ENCODE data around the gene RALGPS2. TPM values are rescaled to one million over a fixed set of nuclear protein-coding genes. Genes with fewer than 3 reads are reported as not detected.
"Not testable (repeated sequence)": the region's sequence is repeated elsewhere in the genome, so short reads cannot be mapped to it uniquely, and the experiment has no call there.

RALGPS2 gene
- total and polyA plus RNA-seq, 10 donors = 25.6 to 118 (median 77.2) TPM

GRCh38 chr1:178847396-178847849, 122.4 kb downstream of the RALGPS2 start:
- Histone ChIP-seq H3K4me3 (no peak overlapping the region), H3K36me3 (peaks cover 0 to 46% (median 6%) of the 10 kb centered on the region in 6 donors), H3K27ac (no peak overlapping the region), H3K9me3 (no peaks in the 10 kb centered on the region), H3K4me1 (no peaks in the 10 kb centered on the region), H3K27me3 (replicated peaks in 1 of 7) (no peaks in the 10 kb centered on the region)
- DNase-seq = no peak
- intact Hi-C loops (cut with DNase I; ENCODE audit: low total_unique reads) = no loop called here
- TF ChIP-seq CTCF (IDR thresholded peaks at IDR 0.05 in 8 of 11, conservative IDR thresholded peaks at IDR 0.05 in 3 of 11) (no peak), POLR2A (IDR thresholded peaks at IDR 0.05) (no peak)
- 80 to 90% (median 87%) methylated on average over 2 of the region's 2 CpGs for WGBS, 5 donors

GRCh38 chr1:178847919-178848318, 122.9 kb downstream of the RALGPS2 start:
- intact Hi-C loops (cut with DNase I; ENCODE audit: low total_unique reads); DNase-seq; H3K27ac ChIP-seq; H3K4me3 ChIP-seq; H3K4me1 ChIP-seq; H3K27me3 ChIP-seq (replicated peaks in 1 of 7); H3K9me3 ChIP-seq: not testable (repeated sequence)
- peaks cover 0 to 51% (median 8%) of the 10 kb centered on the region in 6 donors for H3K36me3 ChIP-seq
- 88 to 100% (median 95%) methylated on average over 1 of the region's 1 CpG for WGBS, 5 donors

GRCh38 chr1:178849918-178850317, 124.9 kb downstream of the RALGPS2 start:
- H3K36me3 ChIP-seq = peaks cover 0 to 55% (median 8%) of the 10 kb centered on the region in 6 donors
- H3K4me3 ChIP-seq = no peak overlapping the region
- no peak for DNase-seq
- no peaks in the 10 kb centered on the region for H3K9me3 ChIP-seq
- H3K4me1 ChIP-seq = no peaks in the 10 kb centered on the region
- no peak overlapping the region for H3K27ac ChIP-seq
- WGBS, 5 donors = 84 to 100% (median 92%) methylated on average over 2 of the region's 2 CpGs
- H3K27me3 ChIP-seq (replicated peaks in 1 of 7) = no peaks in the 10 kb centered on the region
- intact Hi-C loops (cut with DNase I; ENCODE audit: low total_unique reads) = no loop called here
- no peak for TF ChIP-seq CTCF (IDR thresholded peaks at IDR 0.05 in 8 of 11, conservative IDR thresholded peaks at IDR 0.05 in 3 of 11)
- no peak for TF ChIP-seq POLR2A (IDR thresholded peaks at IDR 0.05)
- TF ChIP-seq POLR2AphosphoS5 (IDR thresholded peaks at IDR 0.05) = no peak

GRCh38 chr1:178857126-178857525, 132.1 kb downstream of the RALGPS2 start:
- Histone ChIP-seq H3K27ac (no peak overlapping the region), H3K9me3 (no peaks in the 10 kb centered on the region), H3K27me3 (replicated peaks in 1 of 7) (no peaks in the 10 kb centered on the region), H3K4me3 (no peak overlapping the region), H3K4me1 (no peaks in the 10 kb centered on the region), H3K36me3 (peaks cover 0 to 40% (median 5%) of the 10 kb centered on the region in 6 donors)
- WGBS, 5 donors = 89 to 98% (median 98%) methylated on average over 2 of the region's 2 CpGs
- DNase-seq = no peak
- no peak for TF ChIP-seq POLR2A (IDR thresholded peaks at IDR 0.05)
- no peak for TF ChIP-seq CTCF (IDR thresholded peaks at IDR 0.05 in 8 of 11, conservative IDR thresholded peaks at IDR 0.05 in 3 of 11)
- no peak for TF ChIP-seq POLR2AphosphoS5 (IDR thresholded peaks at IDR 0.05)
- intact Hi-C loops (cut with DNase I; ENCODE audit: low total_unique reads) = no loop called here

GRCh38 chr1:178862416-178862815, 137.4 kb downstream of the RALGPS2 start:
- no peaks in the 10 kb centered on the region for H3K9me3 ChIP-seq
- no peaks in the 10 kb centered on the region for H3K27me3 ChIP-seq (replicated peaks in 1 of 7)
- H3K36me3 ChIP-seq = peaks cover 0 to 55% (median 0%) of the 10 kb centered on the region in 6 donors
- H3K4me1 ChIP-seq = peaks cover 0 to 19% (median 8%) of the 10 kb centered on the region in 6 donors
- DNase-seq = no peak
- H3K4me3 ChIP-seq = no peak overlapping the region
- no peak for TF ChIP-seq POLR2A (IDR thresholded peaks at IDR 0.05)
- no peak for TF ChIP-seq POLR2AphosphoS5 (IDR thresholded peaks at IDR 0.05)
- TF ChIP-seq CTCF (IDR thresholded peaks at IDR 0.05 in 8 of 11, conservative IDR thresholded peaks at IDR 0.05 in 3 of 11) = no peak
- 88 to 99% (median 96%) methylated on average over 3 of the region's 3 CpGs for WGBS, 5 donors
- intact Hi-C loops (cut with DNase I; ENCODE audit: low total_unique reads) = no loop called here
- H3K27ac ChIP-seq = no peak overlapping the region

All from spleen (tissue), 11 donors.